Stimulated activated CD8-positive, alpha-beta memory T cell treated with anti-CD3 and anti-CD28 coated beads, Interleukin-15, amount 100 ng/mL, for 4 hours (primary cell): Measurements from ENCODE around the gene EYS.
"Not testable (repeated sequence)": the region's sequence is repeated elsewhere in the genome, so short reads cannot be mapped to it uniquely, and the experiment has no call there.

Source experiments
- DNase-seq, 2 donors: peaks; one replicate each; pipeline ENCODE4 v3.0.0-alpha.2; 2020; ENCODE audit warnings: low read depth in 2 of 2

EYS gene

DNA sequence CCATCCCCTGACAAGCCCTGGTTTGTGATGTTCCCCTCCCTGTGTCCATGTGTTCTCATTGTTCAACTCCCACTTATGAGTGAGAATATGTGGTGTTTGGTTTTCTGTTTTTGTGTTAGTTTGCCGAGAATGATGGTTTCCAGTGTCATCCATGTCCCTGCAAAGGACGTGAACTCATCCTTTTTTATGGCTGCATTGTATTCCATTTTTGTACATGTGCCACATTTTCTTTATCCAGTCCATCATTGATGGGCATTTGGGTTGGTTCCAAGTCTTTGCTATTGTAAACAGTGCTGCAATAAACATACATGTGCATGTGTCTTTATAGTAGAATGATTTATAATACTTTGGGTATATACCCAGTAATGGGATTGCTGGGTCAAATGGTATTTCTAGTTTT lies 1468.1 kb downstream of the EYS start:
- not testable (repeated sequence) for DNase-seq

DNA sequence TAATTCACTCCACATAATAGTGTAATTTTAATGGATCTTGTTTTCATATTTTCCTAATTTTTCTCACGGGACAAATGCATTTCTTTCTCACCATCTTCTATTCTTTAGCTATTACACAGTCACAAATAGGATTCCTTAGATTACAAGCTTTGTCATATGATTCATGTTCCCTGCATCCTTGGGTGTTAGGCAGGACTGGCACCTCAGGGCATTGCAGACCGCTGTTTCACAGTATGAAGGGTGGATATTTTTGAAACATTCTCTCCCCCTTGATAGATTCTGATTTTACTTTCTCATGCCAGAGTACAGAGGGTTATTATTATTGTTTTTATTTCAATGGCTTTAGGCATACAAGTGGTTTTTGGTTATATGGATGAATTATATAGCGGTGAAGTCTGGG lies 1469.0 kb downstream of the EYS start:
- no peak for DNase-seq

- DNase-seq = no peak
These were observed 1473.3 kb downstream of the EYS start for GRCh38 chr6:64233746-64234145.

- DNase-seq = no peak
These were observed 1475.1 kb downstream of the EYS start for GRCh38 chr6:64231928-64232327.

DNA sequence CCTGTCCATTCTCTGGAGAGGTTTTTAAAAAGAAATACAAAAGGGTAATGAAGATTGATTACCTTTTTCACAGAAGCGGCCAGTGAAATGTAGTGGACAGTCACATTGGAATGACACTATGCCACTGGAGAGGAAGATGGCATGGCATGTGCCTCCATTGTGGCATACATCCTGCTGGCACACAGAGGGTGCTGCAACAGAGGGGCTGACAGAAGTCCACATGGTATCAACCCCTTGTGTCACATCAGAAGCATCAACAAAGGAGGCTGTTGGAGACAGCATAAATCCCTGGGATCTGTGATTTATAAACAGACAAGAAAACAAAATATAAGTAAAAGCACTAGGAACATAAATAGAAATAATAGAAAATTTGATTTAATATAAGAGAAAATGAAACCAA lies 1476.5 kb downstream of the EYS start:
- DNase-seq = no peak

- DNase-seq = no peak
These were observed 1479.2 kb downstream of the EYS start for GRCh38 chr6:64227863-64228262.

DNA sequence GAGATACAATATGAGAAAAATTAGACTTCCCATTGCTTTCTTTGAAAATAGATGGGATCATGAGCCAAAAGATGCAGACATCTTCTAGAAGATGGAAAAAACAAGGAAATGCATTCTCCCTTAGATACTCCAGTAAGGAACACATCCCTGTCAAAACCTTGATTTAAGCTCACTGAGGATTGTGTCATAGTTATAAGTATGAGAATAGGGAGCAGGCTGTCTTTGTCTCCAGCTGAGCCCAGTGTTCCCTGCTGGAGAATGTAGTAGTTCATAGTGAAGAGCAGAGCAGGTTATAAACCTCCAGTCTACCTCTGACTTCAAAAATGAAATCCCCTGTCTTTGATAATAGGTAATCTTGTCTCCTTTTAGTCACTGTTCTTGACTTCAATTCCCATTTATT lies 1481.5 kb downstream of the EYS start:
- DNase-seq = no peak

DNA sequence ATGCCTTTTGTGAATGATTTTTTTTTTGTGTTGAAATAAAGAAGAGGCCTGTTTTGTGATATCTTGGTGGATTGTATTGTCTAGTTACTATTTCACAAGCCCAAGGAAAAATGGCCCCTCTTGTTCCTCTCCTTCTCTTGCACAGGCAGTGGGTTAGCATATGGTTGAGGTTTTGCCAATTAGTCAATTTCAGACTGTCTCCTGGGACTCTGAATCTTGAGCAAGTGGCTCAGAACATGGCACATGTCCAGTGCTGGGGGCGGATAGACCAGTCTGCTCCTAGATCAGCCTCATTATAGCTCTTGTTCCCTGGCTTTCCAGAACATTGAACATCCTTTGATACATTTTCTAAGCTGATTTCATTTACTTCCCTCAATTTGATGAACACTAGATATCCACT lies 1482.2 kb downstream of the EYS start:
- no peak for DNase-seq

DNA sequence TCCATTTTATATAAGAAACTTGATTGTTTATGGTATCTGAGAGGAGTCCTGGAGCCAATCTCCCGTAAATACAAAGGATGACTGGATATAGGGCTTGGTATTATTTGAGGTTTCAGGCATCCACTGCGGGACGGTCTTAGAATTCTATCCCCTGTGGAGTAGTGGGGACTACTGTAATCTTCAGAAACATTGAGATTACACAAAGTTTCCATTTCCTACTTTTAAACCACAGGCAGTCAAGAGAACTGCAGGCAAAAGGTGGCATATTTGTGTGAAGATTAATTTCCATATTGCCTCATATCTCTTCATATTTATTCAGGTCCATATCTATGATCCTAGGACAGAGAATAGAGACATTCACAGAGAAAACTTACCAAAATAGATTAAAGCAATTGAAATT lies 1485.2 kb downstream of the EYS start:
- DNase-seq = no peak

GRCh38 chr6:64220801-64221200 lies 1486.2 kb downstream of the EYS start:
- no peak for DNase-seq

DNA sequence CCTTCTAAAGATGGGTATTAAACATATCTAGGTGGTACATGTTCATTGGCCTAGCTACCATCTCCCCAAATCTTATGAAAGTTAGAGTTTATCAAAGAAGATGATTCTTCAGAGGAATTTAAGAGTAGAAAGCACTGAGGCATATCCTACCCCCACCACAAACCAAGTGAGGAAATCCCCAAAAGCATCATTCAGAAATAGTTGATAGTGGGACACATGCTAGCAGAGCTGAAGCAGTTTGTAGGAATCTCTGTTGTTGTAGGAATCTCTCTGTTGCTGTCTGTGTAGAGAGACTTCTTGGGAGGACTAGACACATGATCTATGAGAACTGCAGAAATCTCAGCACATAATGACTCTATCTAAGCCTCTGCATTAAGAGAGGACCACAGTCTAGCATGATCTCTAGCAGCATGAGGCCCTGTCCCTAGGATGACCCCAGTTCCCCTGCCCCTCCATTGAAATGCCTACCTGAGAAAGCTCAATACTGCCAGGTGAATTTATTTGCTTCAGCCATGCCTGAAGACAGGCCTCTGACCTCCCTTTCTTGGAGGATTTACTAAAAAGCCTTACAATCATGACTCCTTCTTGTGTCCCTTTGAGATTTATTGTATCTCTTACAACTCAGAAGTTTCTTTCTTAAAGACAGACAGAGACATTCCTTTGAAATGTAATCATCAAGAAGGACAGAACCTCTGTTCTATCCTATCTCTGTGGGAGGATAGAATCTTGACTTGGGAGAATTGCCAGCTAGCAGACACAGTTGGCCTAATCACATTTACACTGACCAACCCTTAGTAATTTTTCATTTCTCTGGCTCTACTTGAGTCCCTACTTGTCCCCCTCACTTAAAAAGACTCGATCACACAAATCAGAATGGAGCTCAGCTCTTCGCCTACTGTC lies 1489.1 kb downstream of the EYS start:
- no peak for DNase-seq

- DNase-seq = no peak
These were observed 1492.7 kb downstream of the EYS start for GRCh38 chr6:64214373-64214772.

DNA sequence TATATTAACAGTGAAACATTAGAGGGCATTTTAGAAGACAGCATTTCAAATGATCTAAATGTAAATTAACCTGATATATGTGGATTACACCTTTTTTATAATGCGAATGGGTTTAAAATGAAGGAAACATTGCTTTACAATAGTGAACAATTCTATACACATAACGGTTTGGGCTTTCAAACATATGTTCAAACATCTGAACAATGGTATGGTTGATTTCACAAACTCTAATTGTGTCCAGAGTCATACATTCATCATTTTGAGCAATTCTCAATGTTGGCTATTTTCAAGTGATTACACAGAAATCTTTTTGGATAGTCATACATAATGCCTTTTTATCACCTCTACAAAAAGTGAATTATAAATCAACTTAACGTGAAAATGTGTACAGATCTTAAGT lies 1493.3 kb downstream of the EYS start:
- no peak for DNase-seq

- DNase-seq = no peak
These were observed 1509.8 kb downstream of the EYS start for GRCh38 chr6:64197246-64197645.

GRCh38 chr6:64186592-64186991 lies 1520.4 kb downstream of the EYS start:
- DNase-seq = no peak

GRCh38 chr6:64185621-64186020 lies 1521.4 kb downstream of the EYS start:
- DNase-seq = no peak

- DNase-seq = no peak
These were observed 1531.7 kb downstream of the EYS start for GRCh38 chr6:64175296-64175695.

GRCh38 chr6:64170316-64170715 lies 1536.7 kb downstream of the EYS start:
- DNase-seq = no peak

GRCh38 chr6:64160486-64160885 lies 1546.5 kb downstream of the EYS start:
- DNase-seq = no peak

DNA sequence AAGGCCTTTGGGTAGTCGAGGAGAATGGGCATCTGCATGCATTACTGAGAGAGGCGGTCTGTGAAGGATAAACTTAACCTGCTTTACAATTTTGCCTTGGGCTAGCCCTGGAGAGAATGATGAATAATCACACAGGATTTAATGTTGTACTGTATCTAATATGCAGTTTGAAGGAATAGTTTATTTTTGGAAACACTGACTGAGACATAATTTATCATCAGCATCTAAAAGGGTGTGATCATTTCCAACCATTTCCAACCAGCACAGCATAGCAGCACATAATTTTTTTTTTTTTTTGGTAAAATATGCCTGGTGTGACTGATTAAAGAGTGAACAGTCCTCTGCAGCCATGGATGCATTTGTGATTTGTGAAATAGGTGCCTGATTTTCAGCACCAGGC lies 1552.0 kb downstream of the EYS start:
- DNase-seq = no peak

GRCh38 chr6:64146876-64147275 lies 1560.2 kb downstream of the EYS start:
- DNase-seq = no peak

GRCh38 chr6:64146094-64146493 lies 1560.9 kb downstream of the EYS start:
- no peak for DNase-seq

DNA sequence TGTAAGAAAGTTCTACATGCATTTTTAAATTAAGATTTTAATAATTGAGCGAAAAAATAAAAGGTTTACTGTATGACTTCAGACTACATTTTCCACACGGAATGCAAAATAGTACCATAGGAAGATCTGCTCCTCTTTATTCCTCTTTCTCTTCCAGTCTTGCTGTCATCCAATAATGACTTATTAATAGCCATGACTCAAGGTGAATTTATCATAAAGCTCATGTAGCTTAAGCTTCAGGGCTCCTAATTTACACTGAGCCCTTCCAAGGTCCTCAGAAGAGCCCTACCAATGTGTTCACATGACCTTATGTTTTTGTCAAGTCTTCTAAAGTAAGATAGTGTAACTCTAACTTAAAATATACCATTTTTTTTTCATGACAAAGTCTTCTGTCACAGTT lies 1561.4 kb downstream of the EYS start:
- no peak for DNase-seq

DNA sequence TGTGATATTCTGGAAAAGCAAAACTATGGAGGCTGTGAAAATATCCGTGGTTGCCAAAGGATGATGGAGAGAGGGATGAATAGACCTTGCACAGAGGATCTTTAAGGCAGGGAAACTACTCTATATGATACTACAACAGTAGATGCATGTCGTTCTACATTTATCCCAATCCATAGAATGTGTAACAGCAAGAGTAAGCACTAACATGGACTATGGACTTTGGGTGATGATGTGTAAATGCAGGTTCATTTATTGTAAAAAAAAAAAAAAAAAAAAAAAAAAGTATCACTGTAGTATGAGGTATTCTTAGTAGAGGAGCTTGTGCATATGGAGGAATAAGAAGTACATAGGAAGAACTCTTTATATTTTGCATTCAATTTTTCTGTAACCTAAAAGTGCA lies 1563.9 kb downstream of the EYS start:
- no peak for DNase-seq
